NCI-H2029 treated with DMSO at 0.1 percent for 48 hours (cell line): ENCODE data around the gene STX3.
"Not testable (repeated sequence)": the region's sequence is repeated elsewhere in the genome, so short reads cannot be mapped to it uniquely, and the experiment has no call there.

Source experiments
- DNase-seq: peaks from one replicate; lab custom pipeline; 2025; lab: John Stamatoyannopoulos, UW

STX3 gene

GRCh38 chr11:59758401-59759037 is 3.3 kb downstream of the STX3 start:
- no peak for DNase-seq

GRCh38 chr11:59759900-59760299 is 4.7 kb downstream of the STX3 start:
- no peak for DNase-seq

GRCh38 chr11:59760771-59761170 is 5.6 kb downstream of the STX3 start:
- no peak for DNase-seq

- no peak for DNase-seq
Observed at GRCh38 chr11:59761993-59762392, 6.8 kb downstream of the STX3 start.

GRCh38 chr11:59765068-59765735 is 10.0 kb downstream of the STX3 start:
- DNase-seq = no peak

- DNase-seq = no peak
Observed at GRCh38 chr11:59766542-59767224, 11.5 kb downstream of the STX3 start.

GRCh38 chr11:59767225-59767611 is 12.0 kb downstream of the STX3 start:
- DNase-seq = no peak

- DNase-seq = no peak
Observed at GRCh38 chr11:59769111-59769510, 13.9 kb downstream of the STX3 start.

GRCh38 chr11:59769828-59770227 is 14.7 kb downstream of the STX3 start:
- no peak for DNase-seq

GRCh38 chr11:59770319-59770718 is 15.1 kb downstream of the STX3 start:
- DNase-seq = no peak

- DNase-seq = no peak
Observed at GRCh38 chr11:59770869-59771268, 15.7 kb downstream of the STX3 start.

GRCh38 chr11:59771605-59772004 is 16.4 kb downstream of the STX3 start:
- DNase-seq = no peak

- DNase-seq = no peak
Observed at GRCh38 chr11:59773083-59773440, 17.9 kb downstream of the STX3 start.

GRCh38 chr11:59776210-59777066 is 21.3 kb downstream of the STX3 start:
- DNase-seq = no peak

GRCh38 chr11:59777104-59777503 is 21.9 kb downstream of the STX3 start:
- DNase-seq = no peak

- no peak for DNase-seq
Observed at GRCh38 chr11:59778122-59778521, 22.9 kb downstream of the STX3 start.

- no peak for DNase-seq
Observed at GRCh38 chr11:59779487-59779886, 24.3 kb downstream of the STX3 start.

- no peak for DNase-seq
Observed at GRCh38 chr11:59782080-59782479, 26.9 kb downstream of the STX3 start.

- no peak for DNase-seq
Observed at GRCh38 chr11:59783632-59784090, 28.5 kb downstream of the STX3 start.

GRCh38 chr11:59784441-59784840 is 29.3 kb downstream of the STX3 start:
- not testable (repeated sequence) for DNase-seq

- DNase-seq = no peak
Observed at GRCh38 chr11:59785818-59786217, 30.6 kb downstream of the STX3 start.

- DNase-seq = no peak
Observed at GRCh38 chr11:59787255-59787588, 32.0 kb downstream of the STX3 start.

GRCh38 chr11:59787816-59788215 is 32.6 kb downstream of the STX3 start:
- DNase-seq = no peak
